Measurements from ENCODE around the gene ATP5ME.

Gene ATP5ME

DNA sequence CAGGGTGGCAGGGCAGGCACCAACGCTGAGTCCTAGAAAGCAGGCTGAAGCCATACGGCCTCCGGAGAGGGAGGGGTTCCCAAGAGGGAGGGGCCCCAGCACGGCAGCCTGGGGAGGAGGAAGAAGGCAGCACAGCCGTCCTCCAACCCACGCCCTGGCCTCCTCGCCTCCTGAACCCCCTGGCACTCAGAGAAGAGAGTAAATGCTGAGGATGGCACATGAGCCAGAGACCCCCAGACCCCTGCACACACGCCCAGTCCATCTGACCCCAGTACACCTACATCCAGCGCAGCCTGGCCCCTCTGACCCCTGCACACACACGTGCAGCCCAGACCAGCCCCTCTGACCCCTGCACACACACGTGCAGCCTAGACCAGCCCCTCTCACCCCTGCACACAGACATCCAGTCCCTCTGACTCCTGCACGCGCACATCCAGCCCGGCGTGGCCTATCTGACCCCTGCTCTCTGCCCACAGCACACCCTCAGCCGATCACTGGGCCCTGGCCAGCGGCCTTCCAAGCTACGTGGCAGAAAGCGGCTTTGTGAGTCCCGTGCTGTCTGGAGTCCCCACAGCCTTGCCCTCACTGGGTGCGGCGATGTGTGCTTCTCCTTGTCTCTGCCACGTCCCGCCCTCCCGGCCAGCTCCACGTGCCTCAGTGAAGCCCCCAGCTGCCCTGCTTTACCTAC lies 18.5 kb downstream of the ATP5ME start:
- no peaks in the 10 kb centered on the region for H3K9me3 ChIP-seq (ENCODE audit: insufficient read depth, low read length, severe bottlenecking)
- no peak overlapping the region for H3K4me2 ChIP-seq (ENCODE audit: insufficient read depth, low read length)
- H3K4me1 ChIP-seq (ENCODE audit: insufficient read depth, low read length), result no peaks in the 10 kb centered on the region
- no peaks in the 10 kb centered on the region for H3K27me3 ChIP-seq (ENCODE audit: insufficient read depth, low read length, poor library complexity)
- TF ChIP-seq EZH2 (IDR thresholded peaks at IDR 0.05; ENCODE audit: borderline replicate concordance, low read depth, low read length, severe bottlenecking), result no peak
- H4K20me1 ChIP-seq (ENCODE audit: insufficient read depth, low read length), result peaks cover 9% of the 10 kb centered on the region
- ATAC-seq (ENCODE audit: insufficient read depth, low read depth), result no peak
- no peak overlapping the region for H3K4me3 ChIP-seq (ENCODE audit: low read depth in 1 of 2, low read length in 2 of 2)
- H3K27ac ChIP-seq (ENCODE audit: low read length), result no peak overlapping the region
- no peak overlapping the region for H2AFZ ChIP-seq (ENCODE audit: low read depth, low read length)
- H3K36me3 ChIP-seq (ENCODE audit: insufficient read depth, low read length), result peaks cover 14% of the 10 kb centered on the region
- no peak for DNase-seq
- no peaks in the 10 kb centered on the region for H3K79me2 ChIP-seq (ENCODE audit: insufficient read depth, low read length)
- no peak overlapping the region for H3K9ac ChIP-seq (ENCODE audit: low read depth, low read length)

DNA sequence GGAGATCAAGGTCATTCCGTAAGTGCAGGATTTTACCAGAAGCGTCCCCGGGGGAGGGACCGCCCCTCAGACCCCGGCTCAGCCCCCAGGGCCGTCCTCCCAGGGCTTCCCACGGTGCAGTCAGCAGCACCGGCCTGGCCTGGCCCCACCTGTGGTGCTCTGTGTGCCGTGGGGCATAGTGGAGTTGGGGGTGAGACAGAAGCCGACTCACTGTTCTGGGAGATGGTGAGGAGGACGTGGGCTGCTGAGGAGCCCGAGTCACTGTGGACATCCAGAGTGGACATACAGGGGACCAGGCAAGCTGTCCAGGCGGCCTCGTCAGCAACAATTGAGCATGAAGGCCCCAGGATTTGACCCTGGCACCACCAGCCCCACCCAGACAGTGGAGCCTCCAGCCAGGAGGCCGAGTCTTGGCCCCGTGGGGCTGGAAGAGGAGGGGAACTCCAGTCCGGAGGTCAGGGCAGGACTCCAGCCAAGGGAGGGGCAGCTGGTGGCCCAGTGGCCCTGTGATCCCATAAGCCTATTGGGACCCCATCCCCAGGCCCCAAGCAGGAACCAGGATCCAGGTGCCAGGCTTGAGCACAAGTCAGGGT lies 19.1 kb downstream of the ATP5ME start:
- no peak overlapping the region for H3K4me3 ChIP-seq (ENCODE audit: low read depth in 1 of 2, low read length in 2 of 2)
- H3K36me3 ChIP-seq (ENCODE audit: insufficient read depth, low read length), result peaks cover 8% of the 10 kb centered on the region
- H3K79me2 ChIP-seq (ENCODE audit: insufficient read depth, low read length), result no peaks in the 10 kb centered on the region
- no peak overlapping the region for H3K9ac ChIP-seq (ENCODE audit: low read depth, low read length)
- no peaks in the 10 kb centered on the region for H3K4me1 ChIP-seq (ENCODE audit: insufficient read depth, low read length)
- no peaks in the 10 kb centered on the region for H3K27me3 ChIP-seq (ENCODE audit: insufficient read depth, low read length, poor library complexity)
- H3K27ac ChIP-seq (ENCODE audit: low read length), result no peak overlapping the region
- no peak overlapping the region for H2AFZ ChIP-seq (ENCODE audit: low read depth, low read length)
- H3K4me2 ChIP-seq (ENCODE audit: insufficient read depth, low read length), result no peak overlapping the region
- ATAC-seq (ENCODE audit: insufficient read depth, low read depth), result no peak
- TF ChIP-seq, protein P1, sequence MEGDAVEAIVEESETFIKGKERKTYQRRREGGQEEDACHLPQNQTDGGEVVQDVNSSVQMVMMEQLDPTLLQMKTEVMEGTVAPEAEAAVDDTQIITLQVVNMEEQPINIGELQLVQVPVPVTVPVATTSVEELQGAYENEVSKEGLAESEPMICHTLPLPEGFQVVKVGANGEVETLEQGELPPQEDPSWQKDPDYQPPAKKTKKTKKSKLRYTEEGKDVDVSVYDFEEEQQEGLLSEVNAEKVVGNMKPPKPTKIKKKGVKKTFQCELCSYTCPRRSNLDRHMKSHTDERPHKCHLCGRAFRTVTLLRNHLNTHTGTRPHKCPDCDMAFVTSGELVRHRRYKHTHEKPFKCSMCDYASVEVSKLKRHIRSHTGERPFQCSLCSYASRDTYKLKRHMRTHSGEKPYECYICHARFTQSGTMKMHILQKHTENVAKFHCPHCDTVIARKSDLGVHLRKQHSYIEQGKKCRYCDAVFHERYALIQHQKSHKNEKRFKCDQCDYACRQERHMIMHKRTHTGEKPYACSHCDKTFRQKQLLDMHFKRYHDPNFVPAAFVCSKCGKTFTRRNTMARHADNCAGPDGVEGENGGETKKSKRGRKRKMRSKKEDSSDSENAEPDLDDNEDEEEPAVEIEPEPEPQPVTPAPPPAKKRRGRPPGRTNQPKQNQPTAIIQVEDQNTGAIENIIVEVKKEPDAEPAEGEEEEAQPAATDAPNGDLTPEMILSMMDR (IDR thresholded peaks at IDR 0.05; ENCODE audit: borderline replicate concordance, extremely low read depth, low read length, poor library complexity, severe bottlenecking), result no peak
- no peaks in the 10 kb centered on the region for H3K9me3 ChIP-seq (ENCODE audit: insufficient read depth, low read length, severe bottlenecking)
- peaks cover 9% of the 10 kb centered on the region for H4K20me1 ChIP-seq (ENCODE audit: insufficient read depth, low read length)
- no peak for DNase-seq

DNA sequence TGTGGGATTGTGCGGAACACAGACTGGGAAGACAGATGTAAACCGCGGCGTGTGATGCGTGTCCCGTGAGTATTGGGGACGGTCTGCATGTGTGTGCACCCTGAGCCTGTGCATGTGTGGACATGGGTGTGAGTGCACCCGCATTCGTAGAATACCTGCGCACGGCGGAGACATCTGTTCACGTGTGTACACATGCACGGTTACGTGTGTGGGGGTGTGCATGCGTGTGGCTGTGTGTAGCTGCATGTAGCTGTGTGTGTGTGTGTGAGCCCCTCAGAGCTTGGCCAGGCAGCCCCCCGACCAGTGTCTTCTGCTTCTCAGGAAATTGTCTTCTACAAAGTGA lies 19.6 kb downstream of the ATP5ME start:
- ATAC-seq (ENCODE audit: insufficient read depth, low read depth) (no peak), DNase-seq (no peak)
- Histone ChIP-seq H3K4me3 (ENCODE audit: low read depth in 1 of 2, low read length in 2 of 2) (no peak overlapping the region), H3K9me3 (ENCODE audit: insufficient read depth, low read length, severe bottlenecking) (no peaks in the 10 kb centered on the region), H3K9ac (ENCODE audit: low read depth, low read length) (no peak overlapping the region), H3K79me2 (ENCODE audit: insufficient read depth, low read length) (no peaks in the 10 kb centered on the region), H3K27me3 (ENCODE audit: insufficient read depth, low read length, poor library complexity) (no peaks in the 10 kb centered on the region), H3K36me3 (ENCODE audit: insufficient read depth, low read length) (peaks cover 3% of the 10 kb centered on the region), H3K4me2 (ENCODE audit: insufficient read depth, low read length) (no peak overlapping the region), H3K27ac (ENCODE audit: low read length) (no peak overlapping the region), H3K4me1 (ENCODE audit: insufficient read depth, low read length) (no peaks in the 10 kb centered on the region), H4K20me1 (ENCODE audit: insufficient read depth, low read length) (peaks cover 8% of the 10 kb centered on the region), H2AFZ (ENCODE audit: low read depth, low read length) (no peak overlapping the region)
- TF ChIP-seq, protein P1 (IDR thresholded peaks at IDR 0.05; ENCODE audit: borderline replicate concordance, extremely low read depth, low read length, poor library complexity, severe bottlenecking), result no peak
- no peak for TF ChIP-seq EZH2 (IDR thresholded peaks at IDR 0.05; ENCODE audit: borderline replicate concordance, low read depth, low read length, severe bottlenecking)

DNA sequence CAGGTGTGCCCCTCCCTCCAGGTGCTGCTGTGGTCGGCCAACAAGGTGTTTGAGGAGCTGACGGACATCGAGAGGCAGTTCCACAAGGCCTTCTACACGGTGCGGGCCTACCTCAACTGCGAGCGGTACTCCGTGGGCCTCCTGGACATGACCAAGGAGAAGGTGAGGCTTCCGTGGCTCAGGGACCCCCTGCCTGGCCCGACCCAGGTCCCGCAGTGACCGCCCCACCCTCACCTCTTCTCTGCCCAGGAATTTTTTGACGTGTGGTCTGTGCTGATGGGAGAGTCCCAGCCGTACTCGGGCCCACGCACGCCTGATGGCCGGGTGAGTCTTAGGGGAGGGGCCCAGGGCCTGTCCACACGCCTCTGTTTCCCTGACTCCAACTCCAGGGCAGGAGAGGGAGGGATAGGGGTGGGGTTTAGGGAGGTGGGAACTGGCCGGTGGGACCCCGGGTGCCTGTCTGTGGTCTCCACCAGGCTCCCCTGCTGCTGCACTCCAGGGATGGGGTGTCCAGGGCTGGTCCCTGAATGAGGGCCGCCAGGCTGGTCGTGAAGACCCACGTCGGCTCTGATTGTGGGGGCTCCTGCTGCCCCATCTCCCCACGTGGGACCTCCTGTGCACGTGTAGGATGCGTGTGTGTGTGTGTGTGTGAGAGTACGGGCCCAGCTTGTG lies 20.1 kb downstream of the ATP5ME start:
- no peak overlapping the region for H3K9ac ChIP-seq (ENCODE audit: low read depth, low read length)
- DNase-seq (no peak), ATAC-seq (ENCODE audit: insufficient read depth, low read depth) (no peak)
- no peak overlapping the region for H3K27ac ChIP-seq (ENCODE audit: low read length)
- no peaks in the 10 kb centered on the region for H3K79me2 ChIP-seq (ENCODE audit: insufficient read depth, low read length)
- no peak overlapping the region for H2AFZ ChIP-seq (ENCODE audit: low read depth, low read length)
- TF ChIP-seq, protein P1 (IDR thresholded peaks at IDR 0.05; ENCODE audit: borderline replicate concordance, extremely low read depth, low read length, poor library complexity, severe bottlenecking), result no peak
- TF ChIP-seq EZH2 (IDR thresholded peaks at IDR 0.05; ENCODE audit: borderline replicate concordance, low read depth, low read length, severe bottlenecking), result no peak
- no peaks in the 10 kb centered on the region for H3K36me3 ChIP-seq (ENCODE audit: insufficient read depth, low read length)
- H3K4me1 ChIP-seq (ENCODE audit: insufficient read depth, low read length), result no peaks in the 10 kb centered on the region
- H3K27me3 ChIP-seq (ENCODE audit: insufficient read depth, low read length, poor library complexity), result no peaks in the 10 kb centered on the region
- H3K4me2 ChIP-seq (ENCODE audit: insufficient read depth, low read length), result no peak overlapping the region
- H4K20me1 ChIP-seq (ENCODE audit: insufficient read depth, low read length), result peaks cover 2% of the 10 kb centered on the region; the same call in 1 of the 2 replicates
- no peak overlapping the region for H3K4me3 ChIP-seq (ENCODE audit: low read depth in 1 of 2, low read length in 2 of 2)
- H3K9me3 ChIP-seq (ENCODE audit: insufficient read depth, low read length, severe bottlenecking), result no peaks in the 10 kb centered on the region

All from DND-41 (cell line).